Naive B cell (primary cell): ENCODE data around the gene ITPR3. TPM values are rescaled to one million over a fixed set of nuclear protein-coding genes. Genes with fewer than 3 reads are reported as not detected.
A peak's percentile ranks its signal among the peaks of the same experiment; 100 is the strongest.

Experiments used
- ATAC-seq, 2 donors: fragments of 150-1000 bp; cut with Tn5 transposase; 2 replicates each; pipeline ENCODE4 v1.10.0; 2021; ENCODE audit warnings: low read depth in 2 of 2, mild to moderate bottlenecking in 2 of 2, moderate library complexity in 2 of 2
- DNase-seq: peaks from one replicate; pipeline ENCODE4 v3.0.0; 2022
- H3K27ac Mint-ChIP-seq, 6 donors: one replicate each; pipeline ENCODE4 v1.8.0; 2020 to 2022; ENCODE audit warnings: mild to moderate bottlenecking in 6 of 6, mixed read lengths in 6 of 6, moderate library complexity in 5 of 6, inconsistent platforms in 2 of 6
- H3K27me3 Mint-ChIP-seq, 3 donors: one replicate each; pipeline ENCODE4 v1.8.0; 2021 to 2022; ENCODE audit warnings: mixed read lengths in 3 of 3, mild to moderate bottlenecking in 1 of 3
- H3K36me3 Mint-ChIP-seq, 2 donors: one replicate each; pipeline ENCODE4 v1.8.0; 2020 to 2022; ENCODE audit warnings: mixed read lengths in 2 of 2, inconsistent platforms in 1 of 2, mild to moderate bottlenecking in 1 of 2
- H3K4me1 Mint-ChIP-seq, 3 donors: one replicate each; pipeline ENCODE4 v1.8.0; 2020 to 2022; ENCODE audit warnings: mixed read lengths in 3 of 3, inconsistent platforms in 1 of 3, mild to moderate bottlenecking in 1 of 3, moderate library complexity in 1 of 3
- H3K4me3 Mint-ChIP-seq, 8 donors: one replicate each; pipeline ENCODE4 v1.8.0; 2020 to 2022; ENCODE audit warnings: mild to moderate bottlenecking in 8 of 8, mixed read lengths in 8 of 8, moderate library complexity in 8 of 8, inconsistent platforms in 2 of 8
- H3K9me3 Mint-ChIP-seq, 7 donors: one replicate each; pipeline ENCODE4 v1.8.0; 2020 to 2022; ENCODE audit warnings: mixed read lengths in 7 of 7, mild to moderate bottlenecking in 5 of 7, inconsistent platforms in 2 of 7, moderate library complexity in 1 of 7
- polyA plus RNA-seq, 6 donors: library from polyadenylated mRNA; unstranded; fragments of 300-500 nt; fragmentation: Illumina TruSeq; gene quantifications; one replicate each; pipeline ENCODE4 v1.2.3, GENCODE V29; 2021; ENCODE audit warnings: low read depth in 6 of 6

The ITPR3 gene
- polyA plus RNA-seq, 6 donors from 2014 or later: 0.22 to 6.4 (median 1.7) TPM

DNA sequence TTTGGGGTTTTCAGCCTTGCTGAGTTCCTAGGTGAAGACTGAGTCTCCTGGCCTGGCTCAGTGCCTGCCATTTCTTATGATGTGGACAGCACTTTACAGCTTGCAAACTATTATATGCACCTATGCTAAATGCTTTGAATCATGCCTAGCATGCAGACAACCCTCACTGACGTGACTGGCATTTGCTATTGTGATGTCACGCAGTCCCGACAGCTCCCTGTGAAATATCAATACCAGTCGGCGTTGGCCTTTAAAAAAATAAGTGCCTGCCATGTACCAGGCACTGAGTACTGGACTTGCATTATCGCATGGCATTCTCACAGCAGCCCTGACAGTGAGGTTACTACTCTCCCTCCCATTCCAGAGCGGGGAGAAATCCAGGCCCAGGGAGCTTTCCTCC, 54.8 kb downstream of the ITPR3 start:
- Mint-ChIP-seq H3K4me3 (no peak overlapping the region), H3K27me3 (no peaks in the 10 kb centered on the region), H3K27ac (peak overlapping the region in 3 of 6 donors; percentile 22 to 54 (median 34)), H3K9me3 (no peaks in the 10 kb centered on the region), H3K36me3 (peaks cover 16 to 42% of the 10 kb centered on the region in 2 donors), H3K4me1 (peaks cover 18 to 19% (median 19%) of the 10 kb centered on the region in 3 donors)
- no peak for ATAC-seq
- no peak for DNase-seq

DNA sequence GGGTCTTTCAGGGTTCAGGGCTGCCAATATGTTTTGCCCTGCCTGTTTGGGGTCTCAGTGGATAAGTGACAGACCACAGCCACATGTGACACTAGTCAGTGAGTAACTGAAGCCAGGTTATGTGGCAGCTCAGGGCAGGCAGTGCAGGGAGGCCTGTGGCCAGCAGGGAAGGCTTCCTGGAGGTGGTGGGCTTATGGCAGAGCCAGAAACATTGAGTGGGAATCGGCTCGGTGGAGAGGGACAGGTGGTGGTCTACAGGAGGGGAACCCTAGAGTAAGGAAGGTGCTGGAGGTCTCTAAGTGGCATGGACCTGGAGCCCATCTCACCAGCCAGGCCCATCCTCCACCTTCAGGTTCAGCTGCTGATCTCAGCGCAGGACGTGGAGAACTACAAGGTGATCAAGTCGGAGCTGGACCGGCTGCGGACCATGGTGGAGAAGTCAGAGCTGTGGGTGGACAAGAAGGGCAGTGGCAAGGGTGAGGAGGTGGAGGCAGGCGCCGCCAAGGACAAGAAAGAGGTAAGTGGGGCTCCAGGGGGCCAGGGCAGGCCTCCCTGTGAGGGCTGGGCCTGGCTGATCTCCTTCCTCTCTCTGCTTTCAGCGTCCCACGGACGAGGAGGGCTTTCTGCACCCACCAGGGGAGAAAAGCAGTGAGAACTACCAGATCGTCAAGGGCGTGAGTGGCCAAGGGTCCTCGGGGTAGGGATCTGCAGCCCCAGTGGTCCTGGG, 55.5 kb downstream of the ITPR3 start:
- DNase-seq (no peak), ATAC-seq (no peak)
- no peaks in the 10 kb centered on the region for H3K9me3 Mint-ChIP-seq
- no peaks in the 10 kb centered on the region for H3K27me3 Mint-ChIP-seq
- no peak overlapping the region for H3K4me3 Mint-ChIP-seq
- H3K36me3 Mint-ChIP-seq: peaks cover 22 to 42% of the 10 kb centered on the region in 2 donors
- peaks cover 18 to 19% (median 19%) of the 10 kb centered on the region in 3 donors for H3K4me1 Mint-ChIP-seq
- peak overlapping the region in 1 of 6 donors; percentile 34 for H3K27ac Mint-ChIP-seq

DNA sequence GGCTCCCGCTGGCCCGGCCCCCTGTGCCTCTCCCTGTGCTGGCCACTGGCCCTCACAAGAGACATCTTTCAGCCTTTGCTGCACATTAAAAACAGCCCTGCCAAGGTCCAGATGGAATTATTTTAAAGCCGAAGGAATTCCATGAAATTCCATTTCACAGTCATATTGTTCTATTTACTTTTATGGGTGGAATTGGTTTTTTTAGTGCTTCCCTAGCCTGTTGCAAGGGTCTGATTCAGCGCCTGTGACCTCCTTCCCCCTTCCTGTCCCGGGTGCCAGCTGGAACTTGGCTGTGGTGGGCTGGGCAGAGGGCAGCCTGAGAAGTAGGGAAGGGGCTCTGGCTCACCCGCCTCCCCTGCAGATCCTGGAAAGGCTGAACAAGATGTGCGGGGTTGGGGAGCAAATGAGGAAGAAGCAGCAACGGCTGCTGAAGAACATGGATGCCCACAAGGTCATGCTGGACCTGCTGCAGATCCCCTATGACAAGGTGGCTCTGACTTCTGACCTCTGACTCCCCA, 56.1 kb downstream of the ITPR3 start:
- no peak overlapping the region for H3K4me3 Mint-ChIP-seq
- H3K27me3 Mint-ChIP-seq: no peaks in the 10 kb centered on the region
- H3K36me3 Mint-ChIP-seq: peaks cover 22 to 42% of the 10 kb centered on the region in 2 donors
- no peaks in the 10 kb centered on the region for H3K9me3 Mint-ChIP-seq
- DNase-seq (no peak), ATAC-seq (no peak)
- H3K4me1 Mint-ChIP-seq: peaks cover 18 to 19% (median 19%) of the 10 kb centered on the region in 3 donors
- peak overlapping the region in 2 of 6 donors; percentile 19 to 78 for H3K27ac Mint-ChIP-seq

DNA sequence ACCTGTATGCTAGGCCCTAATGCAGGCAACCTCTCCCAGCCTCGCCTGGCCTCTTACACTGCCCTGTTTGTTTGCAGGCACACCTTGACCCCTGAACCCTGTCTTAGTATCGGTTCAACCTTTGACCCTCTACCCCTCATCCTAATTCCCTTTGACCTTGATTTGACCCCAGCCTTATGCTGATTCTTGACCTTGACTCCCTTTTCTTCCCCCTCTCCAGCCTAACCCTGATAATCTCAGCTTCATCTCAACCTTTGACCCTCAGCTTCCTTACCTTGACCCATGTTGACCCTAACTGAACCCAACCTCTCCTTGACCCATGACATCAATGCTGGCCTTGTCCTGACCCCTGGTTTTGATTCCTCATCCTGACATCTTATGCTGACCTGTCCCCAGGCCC, 56.6 kb downstream of the ITPR3 start:
- H3K4me3 Mint-ChIP-seq: peak overlapping the region in 2 of 8 donors; percentile 21 to 64
- DNase-seq (no peak), ATAC-seq (no peak)
- H3K4me1 Mint-ChIP-seq: peaks cover 18 to 19% (median 19%) of the 10 kb centered on the region in 3 donors
- H3K36me3 Mint-ChIP-seq: peaks cover 22 to 42% of the 10 kb centered on the region in 2 donors
- H3K9me3 Mint-ChIP-seq: no peaks in the 10 kb centered on the region
- H3K27me3 Mint-ChIP-seq: no peaks in the 10 kb centered on the region
- H3K27ac Mint-ChIP-seq: peak overlapping the region in 3 of 6 donors; percentile 16 to 78 (median 69)

DNA sequence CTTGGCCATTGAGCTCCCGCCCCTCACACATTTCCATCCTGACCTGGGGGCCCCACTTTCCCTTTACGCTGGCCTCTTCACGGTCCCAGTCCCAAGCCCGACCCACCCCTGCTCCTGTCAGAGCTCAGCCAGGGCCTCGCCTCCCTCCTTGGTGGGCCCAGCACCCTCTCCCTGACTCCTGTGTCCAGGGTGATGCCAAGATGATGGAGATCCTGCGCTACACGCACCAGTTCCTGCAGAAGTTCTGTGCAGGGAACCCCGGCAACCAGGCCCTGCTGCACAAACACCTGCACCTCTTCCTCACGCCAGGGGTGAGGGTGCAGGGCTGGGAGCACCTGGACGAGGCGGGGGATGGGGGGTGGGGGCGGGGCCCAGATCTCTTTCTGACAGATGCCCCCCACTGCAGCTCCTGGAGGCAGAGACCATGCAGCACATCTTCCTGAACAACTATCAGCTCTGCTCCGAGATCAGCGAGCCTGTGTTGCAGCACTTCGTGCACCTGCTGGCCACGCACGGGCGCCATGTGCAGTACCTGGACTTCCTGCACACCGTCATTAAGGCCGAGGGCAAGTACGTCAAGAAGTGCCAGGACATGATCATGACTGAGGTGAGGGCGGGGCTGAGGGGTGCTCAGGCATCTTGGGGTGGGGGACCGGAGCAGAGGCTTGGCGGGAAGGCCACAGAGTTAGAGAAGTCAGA, 57.3 kb downstream of the ITPR3 start:
- peak; percentile 59 to 62 for ATAC-seq
- DNase-seq: peak; percentile 28
- H3K4me3 Mint-ChIP-seq: peak overlapping the region in 2 of 8 donors; percentile 9 to 74
- H3K36me3 Mint-ChIP-seq: peaks cover 22 to 42% of the 10 kb centered on the region in 2 donors
- H3K27me3 Mint-ChIP-seq: no peaks in the 10 kb centered on the region
- no peaks in the 10 kb centered on the region for H3K9me3 Mint-ChIP-seq
- H3K27ac Mint-ChIP-seq: peak overlapping the region; percentile 54 to 95 (median 89)
- H3K4me1 Mint-ChIP-seq: peaks cover 18 to 19% (median 19%) of the 10 kb centered on the region in 3 donors

DNA sequence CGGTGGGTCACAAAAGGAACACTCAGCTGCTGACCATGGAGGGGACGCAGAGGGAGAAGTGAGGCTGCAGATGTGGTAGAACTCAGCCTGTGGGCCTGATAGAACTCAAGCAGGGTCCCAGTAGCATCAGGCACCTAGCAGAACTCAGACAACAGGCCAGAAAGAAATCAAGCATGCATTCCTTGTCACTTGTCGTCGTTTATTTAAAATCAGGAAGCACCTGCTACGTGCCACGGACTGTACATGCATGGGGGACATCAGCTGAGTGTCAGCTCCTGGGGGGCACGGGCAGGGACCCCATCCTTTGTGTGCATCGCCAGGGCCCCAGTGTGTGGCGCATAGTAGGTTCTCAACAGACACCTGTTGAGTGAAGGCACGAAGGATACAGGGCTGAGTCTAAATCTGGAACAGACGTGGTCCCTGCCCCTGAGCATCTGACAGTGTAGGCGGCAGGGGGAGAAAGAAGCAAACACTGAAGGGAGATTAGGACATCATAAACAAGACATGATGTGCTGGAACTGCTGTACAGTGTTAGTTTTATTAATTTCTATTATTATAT, 57.9 kb downstream of the ITPR3 start:
- ATAC-seq (peak; percentile 44 to 57), DNase-seq (peak; percentile 10)
- Mint-ChIP-seq H3K9me3 (no peaks in the 10 kb centered on the region), H3K4me3 (peak overlapping the region in 2 of 8 donors; percentile 9 to 41), H3K27ac (peak overlapping the region; percentile 54 to 95 (median 89)), H3K36me3 (peaks cover 22 to 41% of the 10 kb centered on the region in 2 donors), H3K27me3 (no peaks in the 10 kb centered on the region), H3K4me1 (peaks cover 18 to 19% (median 19%) of the 10 kb centered on the region in 3 donors)

DNA sequence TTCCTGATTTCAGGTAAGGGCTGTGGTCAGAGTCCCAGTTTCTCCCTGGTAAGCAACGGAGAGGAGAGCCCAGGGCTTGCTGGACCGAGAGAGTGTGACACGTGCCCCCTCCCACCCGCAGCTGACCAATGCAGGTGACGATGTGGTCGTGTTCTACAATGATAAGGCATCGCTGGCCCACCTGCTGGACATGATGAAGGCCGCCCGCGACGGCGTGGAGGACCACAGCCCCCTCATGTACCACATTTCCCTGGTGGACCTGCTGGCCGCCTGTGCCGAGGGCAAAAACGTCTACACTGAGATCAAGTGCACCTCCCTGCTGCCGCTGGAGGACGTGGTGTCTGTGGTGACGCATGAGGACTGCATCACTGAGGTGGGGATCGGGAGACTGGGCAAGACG, 58.6 kb downstream of the ITPR3 start:
- DNase-seq: no peak
- no peak for ATAC-seq
- peaks cover 16 to 19% (median 19%) of the 10 kb centered on the region in 3 donors for H3K4me1 Mint-ChIP-seq
- H3K9me3 Mint-ChIP-seq: no peaks in the 10 kb centered on the region
- H3K4me3 Mint-ChIP-seq: peak overlapping the region in 1 of 8 donors; percentile 56
- peaks cover 22 to 41% of the 10 kb centered on the region in 2 donors for H3K36me3 Mint-ChIP-seq
- no peaks in the 10 kb centered on the region for H3K27me3 Mint-ChIP-seq
- H3K27ac Mint-ChIP-seq: peak overlapping the region in 2 of 6 donors; percentile 72 to 87

DNA sequence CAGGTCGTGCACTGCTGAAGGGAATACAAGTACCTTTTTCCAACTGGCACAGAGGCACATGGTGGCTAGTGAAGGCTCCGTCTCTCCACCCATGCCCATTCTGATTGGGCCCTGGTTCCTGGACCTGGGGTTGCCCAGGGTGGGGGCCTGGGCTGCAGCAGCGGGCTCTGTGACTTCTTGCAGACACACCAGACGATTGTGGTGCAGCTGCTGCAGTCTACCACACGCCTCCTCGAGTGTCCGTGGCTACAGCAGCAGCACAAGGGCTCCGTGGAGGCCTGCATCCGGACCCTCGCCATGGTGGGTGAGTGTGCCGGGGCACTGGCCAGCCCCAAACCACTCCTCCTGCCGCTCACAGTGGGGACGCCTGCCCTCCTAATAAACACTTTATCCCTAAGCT, 61.2 kb downstream of the ITPR3 start:
- DNase-seq: no peak
- peaks cover 18 to 52% of the 10 kb centered on the region in 2 donors for H3K36me3 Mint-ChIP-seq
- no peak overlapping the region for H3K27ac Mint-ChIP-seq
- no peaks in the 10 kb centered on the region for H3K9me3 Mint-ChIP-seq
- ATAC-seq: no peak
- no peaks in the 10 kb centered on the region for H3K27me3 Mint-ChIP-seq
- peaks cover 12 to 19% (median 19%) of the 10 kb centered on the region in 3 donors for H3K4me1 Mint-ChIP-seq
- no peak overlapping the region for H3K4me3 Mint-ChIP-seq

DNA sequence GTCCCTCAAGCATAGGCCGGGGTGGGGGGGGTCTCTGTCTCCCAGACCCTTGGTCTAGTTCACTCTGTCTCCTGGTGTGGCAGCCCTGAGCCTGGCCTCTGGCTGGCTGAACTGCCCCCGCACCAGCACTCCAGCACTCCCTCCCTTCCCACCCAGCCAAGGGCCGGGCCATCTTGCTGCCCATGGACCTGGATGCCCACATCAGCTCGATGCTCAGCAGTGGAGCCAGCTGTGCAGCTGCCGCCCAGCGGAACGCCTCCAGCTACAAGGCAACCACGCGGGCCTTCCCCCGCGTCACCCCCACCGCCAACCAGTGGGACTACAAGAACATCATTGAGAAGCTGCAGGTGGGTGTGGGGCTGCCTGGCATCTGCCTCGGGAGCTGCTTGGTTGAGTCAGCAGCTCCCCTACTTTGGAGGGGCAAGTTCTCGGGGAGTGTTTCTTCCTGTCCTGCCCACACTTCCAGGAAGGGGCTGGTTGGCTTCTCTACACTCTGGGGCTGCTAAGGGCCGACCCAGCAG, 62.0 kb downstream of the ITPR3 start:
- ATAC-seq: no peak
- H3K36me3 Mint-ChIP-seq: peaks cover 12 to 44% of the 10 kb centered on the region in 2 donors

DNA sequence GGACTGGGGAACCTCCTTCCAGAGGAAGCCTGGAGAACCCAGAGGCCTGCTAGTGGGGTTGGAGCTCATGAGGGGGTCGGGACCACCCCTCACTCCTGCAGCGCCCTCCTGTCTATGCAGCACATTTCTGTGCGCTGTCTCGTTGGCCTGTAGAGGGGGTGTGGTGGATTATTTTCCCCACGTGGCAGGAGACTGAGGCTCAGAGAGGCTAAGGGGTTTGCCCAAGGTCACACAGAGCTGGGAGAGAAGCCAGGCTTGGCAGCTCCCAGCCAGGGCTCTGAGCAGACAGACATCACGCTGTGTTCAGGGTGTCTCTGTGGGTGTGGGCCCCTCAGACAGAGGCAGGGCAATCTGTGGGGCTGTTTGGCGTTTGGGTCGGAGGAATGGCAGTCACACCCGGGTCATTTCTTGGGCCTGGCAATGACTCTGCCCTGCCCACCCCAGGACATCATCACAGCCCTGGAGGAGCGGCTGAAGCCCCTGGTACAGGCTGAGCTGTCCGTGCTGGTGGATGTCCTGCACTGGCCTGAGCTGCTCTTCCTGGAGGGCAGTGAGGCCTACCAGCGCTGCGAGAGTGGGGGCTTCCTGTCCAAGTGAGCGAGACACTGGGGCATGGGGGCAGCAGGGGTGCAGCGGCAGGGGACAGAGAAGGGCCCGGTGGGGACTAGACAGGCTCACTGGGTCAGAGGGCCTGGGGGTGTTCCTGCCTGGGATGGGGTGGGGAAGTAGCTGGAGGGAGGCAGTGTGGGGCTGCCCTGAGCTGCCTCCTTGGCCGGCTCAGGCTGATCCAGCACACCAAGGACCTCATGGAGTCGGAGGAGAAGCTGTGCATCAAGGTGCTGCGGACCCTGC, 62.7 kb downstream of the ITPR3 start:
- Mint-ChIP-seq H3K9me3 (no peaks in the 10 kb centered on the region), H3K27me3 (no peaks in the 10 kb centered on the region), H3K4me3 (no peak overlapping the region), H3K4me1 (peaks cover 4 to 7% (median 5%) of the 10 kb centered on the region in 3 donors), H3K27ac (no peak overlapping the region), H3K36me3 (peaks cover 10 to 42% of the 10 kb centered on the region in 2 donors)
- ATAC-seq (no peak), DNase-seq (no peak)

More for the DNA sequence above, 62.0 kb downstream of the ITPR3 start:
- no peak for DNase-seq
- no peaks in the 10 kb centered on the region for H3K27me3 Mint-ChIP-seq
- H3K27ac Mint-ChIP-seq: peak overlapping the region in 1 of 6 donors; percentile 63
- peaks cover 8 to 13% (median 12%) of the 10 kb centered on the region in 3 donors for H3K4me1 Mint-ChIP-seq
- no peaks in the 10 kb centered on the region for H3K9me3 Mint-ChIP-seq
- H3K4me3 Mint-ChIP-seq: no peak overlapping the region

DNA sequence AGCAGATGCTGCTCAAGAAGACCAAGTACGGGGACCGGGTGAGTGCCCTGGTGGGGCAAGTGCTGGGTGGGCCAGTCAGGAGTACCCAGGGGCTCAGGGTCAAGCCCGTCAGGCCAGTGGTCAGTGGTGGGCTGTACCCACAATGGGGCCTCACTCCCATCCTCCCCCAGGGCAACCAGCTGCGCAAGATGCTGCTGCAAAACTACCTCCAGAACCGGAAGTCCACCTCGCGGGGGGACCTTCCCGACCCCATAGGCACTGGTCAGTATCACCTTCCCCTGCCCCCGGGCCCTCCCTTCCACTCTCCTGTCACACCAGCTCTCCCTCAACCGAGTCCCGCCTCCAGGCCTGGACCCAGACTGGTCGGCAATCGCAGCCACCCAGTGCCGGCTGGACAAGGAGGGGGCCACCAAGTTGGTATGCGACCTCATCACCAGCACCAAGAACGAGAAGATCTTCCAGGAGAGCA, 63.3 kb downstream of the ITPR3 start:
- Mint-ChIP-seq H3K27ac (no peak overlapping the region), H3K4me3 (no peak overlapping the region), H3K9me3 (no peaks in the 10 kb centered on the region), H3K4me1 (peaks cover 0 to 3% (median under 1%) of the 10 kb centered on the region in 3 donors), H3K36me3 (peaks cover 12 to 43% of the 10 kb centered on the region in 2 donors), H3K27me3 (no peaks in the 10 kb centered on the region)
- DNase-seq: no peak
- ATAC-seq: no peak

DNA sequence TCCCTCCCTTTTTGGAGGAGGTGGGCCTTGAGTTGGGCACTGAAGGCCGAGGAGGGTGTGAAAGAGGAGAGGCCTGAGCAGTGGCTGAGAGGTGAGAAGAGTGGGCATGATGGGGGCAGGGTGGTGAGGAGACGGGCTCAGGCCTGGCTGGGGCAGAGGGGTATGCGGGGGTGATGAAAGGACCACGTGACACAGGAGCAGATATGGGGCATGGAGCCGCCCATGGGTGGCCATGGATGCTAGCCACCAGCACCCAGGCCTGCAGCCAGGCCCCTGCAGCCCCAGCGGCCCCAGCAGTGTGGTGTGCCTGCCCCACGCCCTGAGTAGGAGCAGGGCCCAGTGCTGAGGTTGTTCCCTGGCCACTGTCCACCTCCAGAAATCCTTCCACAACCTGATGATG, 63.9 kb downstream of the ITPR3 start:
- Mint-ChIP-seq H3K4me3 (peak overlapping the region in 1 of 8 donors; percentile 71), H3K36me3 (peaks cover 15 to 41% of the 10 kb centered on the region in 2 donors), H3K4me1 (peaks cover 0 to 3% (median 0%) of the 10 kb centered on the region in 3 donors), H3K27ac (no peak overlapping the region), H3K9me3 (no peaks in the 10 kb centered on the region), H3K27me3 (no peaks in the 10 kb centered on the region)
- no peak for DNase-seq
- ATAC-seq: no peak
